Loucy (cell line): Measurements from ENCODE around the gene RNF7.

ENCODE experiments used
- H2AFZ ChIP-seq: fragments of 200-600 bp; sonication (generic); 2 replicates; pipeline ENCODE4 v1.6.0; 2016; ENCODE audit warnings: antibody characterized with exemption, mild to moderate bottlenecking, low read length, moderate library complexity
- H3F3A ChIP-seq: fragments of 200-600 bp; 2 replicates; pipeline ENCODE4 v1.6.0; 2016; ENCODE audit warnings: antibody characterized with exemption, low read depth, mild to moderate bottlenecking
- H3K27me3 ChIP-seq: fragments of 200-600 bp; sonication (generic); 2 replicates; pipeline ENCODE4 v1.6.1; 2014; ENCODE audit warnings: low read length, mild to moderate bottlenecking; ENCODE audit not compliant: insufficient read depth, poor library complexity, severe bottlenecking
- H3K36me3 ChIP-seq: fragments of 200-600 bp; sonication (generic); 2 replicates; pipeline ENCODE4 v1.6.1; 2016; ENCODE audit warnings: low read length; ENCODE audit not compliant: insufficient read depth
- H3K4me1 ChIP-seq: fragments of 200-600 bp; sonication (generic); 2 replicates; pipeline ENCODE4 v1.5.1; 2014; ENCODE audit warnings: low read length, mild to moderate bottlenecking; ENCODE audit not compliant: insufficient read depth, poor library complexity, severe bottlenecking
- H3K4me2 ChIP-seq: fragments of 200-600 bp; sonication (generic); 2 replicates; pipeline ENCODE4 v1.6.0; 2014; ENCODE audit warnings: antibody characterized with exemption, low read length, low read depth, mild to moderate bottlenecking; ENCODE audit not compliant: poor library complexity, severe bottlenecking
- H3K4me3 ChIP-seq: fragments of 200-600 bp; sonication (generic); 2 replicates; pipeline ENCODE4 v1.5.1; 2014; ENCODE audit warnings: low read length, mild to moderate bottlenecking, mixed read lengths; ENCODE audit not compliant: poor library complexity, severe bottlenecking
- H3K79me2 ChIP-seq: fragments of 200-600 bp; sonication (generic); 2 replicates; pipeline ENCODE4 v1.6.1; 2014; ENCODE audit warnings: low read length; ENCODE audit not compliant: insufficient read depth
- H3K9ac ChIP-seq: fragments of 200-600 bp; sonication (generic); 2 replicates; pipeline ENCODE4 v1.6.0; 2014; ENCODE audit warnings: mild to moderate bottlenecking, low read depth, low read length, moderate library complexity; ENCODE audit not compliant: poor library complexity, severe bottlenecking
- H3K9me2 ChIP-seq: fragments of 200-600 bp; sonication (generic); replicated peaks from 2 replicates; pipeline ENCODE4 v1.6.1; 2016; ENCODE audit warnings: low read depth, low read length, mixed read lengths
- H3K9me3 ChIP-seq: fragments of 200-600 bp; sonication (generic); 2 replicates; pipeline ENCODE4 v1.6.1; 2014; ENCODE audit warnings: mild to moderate bottlenecking, antibody characterized with exemption, low read length, low read depth; ENCODE audit not compliant: insufficient read depth
- H4K20me1 ChIP-seq: fragments of 200-600 bp; sonication (generic); 2 replicates; pipeline ENCODE4 v1.6.0; 2014; ENCODE audit warnings: antibody characterized with exemption, low read length, mild to moderate bottlenecking; ENCODE audit not compliant: insufficient read depth, poor library complexity, severe bottlenecking
- EZH2phosphoT487 ChIP-seq: fragments of 200-600 bp; IDR thresholded peaks from 2 replicates; pipeline ENCODE4 v1.6.1; 2018; ENCODE audit warnings: antibody characterized with exemption, mild to moderate bottlenecking, moderate library complexity, borderline replicate concordance
- TF ChIP-seq, protein P1 (sequence below): fragments of 200-600 bp; sonication (generic); conservative IDR thresholded peaks from 2 replicates; pipeline ENCODE4 v1.5.1; 2014; ENCODE audit warnings: mild to moderate bottlenecking, antibody characterized with exemption, low read length

Gene RNF7

DNA sequence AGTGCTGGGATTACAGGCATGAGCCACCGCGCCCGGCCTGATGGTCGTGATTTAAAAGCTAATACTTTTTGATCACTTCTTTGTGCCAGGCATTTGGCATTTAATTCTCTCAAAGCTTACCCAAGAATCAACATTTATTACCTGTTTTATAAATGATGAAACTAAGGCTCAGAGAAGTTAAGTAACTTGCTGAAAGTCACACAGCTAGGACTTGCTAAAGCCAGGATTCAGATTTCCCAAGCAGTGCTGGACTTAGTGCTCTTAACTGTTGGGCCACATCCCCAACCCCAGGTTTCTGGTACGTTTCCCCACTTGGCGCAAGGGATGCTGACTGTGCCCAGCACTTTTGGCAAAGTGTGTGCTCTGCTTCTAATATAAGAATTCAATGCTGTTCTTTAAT lies 35.6 kb downstream of the RNF7 start:
- Histone ChIP-seq H3K9me3 (no peaks in the 10 kb centered on the region), H3K27me3 (no peaks in the 10 kb centered on the region), H3F3A (no peaks in the 10 kb centered on the region), H3K9me2 (no peaks in the 10 kb centered on the region), H3K4me2 (no peak overlapping the region), H3K9ac (no peak overlapping the region), H3K36me3 (no peaks in the 10 kb centered on the region), H3K4me1 (no peaks in the 10 kb centered on the region), H2AFZ (no peak overlapping the region), H4K20me1 (no peaks in the 10 kb centered on the region), H3K79me2 (no peaks in the 10 kb centered on the region), H3K4me3 (no peak overlapping the region)
- TF ChIP-seq, protein P1, sequence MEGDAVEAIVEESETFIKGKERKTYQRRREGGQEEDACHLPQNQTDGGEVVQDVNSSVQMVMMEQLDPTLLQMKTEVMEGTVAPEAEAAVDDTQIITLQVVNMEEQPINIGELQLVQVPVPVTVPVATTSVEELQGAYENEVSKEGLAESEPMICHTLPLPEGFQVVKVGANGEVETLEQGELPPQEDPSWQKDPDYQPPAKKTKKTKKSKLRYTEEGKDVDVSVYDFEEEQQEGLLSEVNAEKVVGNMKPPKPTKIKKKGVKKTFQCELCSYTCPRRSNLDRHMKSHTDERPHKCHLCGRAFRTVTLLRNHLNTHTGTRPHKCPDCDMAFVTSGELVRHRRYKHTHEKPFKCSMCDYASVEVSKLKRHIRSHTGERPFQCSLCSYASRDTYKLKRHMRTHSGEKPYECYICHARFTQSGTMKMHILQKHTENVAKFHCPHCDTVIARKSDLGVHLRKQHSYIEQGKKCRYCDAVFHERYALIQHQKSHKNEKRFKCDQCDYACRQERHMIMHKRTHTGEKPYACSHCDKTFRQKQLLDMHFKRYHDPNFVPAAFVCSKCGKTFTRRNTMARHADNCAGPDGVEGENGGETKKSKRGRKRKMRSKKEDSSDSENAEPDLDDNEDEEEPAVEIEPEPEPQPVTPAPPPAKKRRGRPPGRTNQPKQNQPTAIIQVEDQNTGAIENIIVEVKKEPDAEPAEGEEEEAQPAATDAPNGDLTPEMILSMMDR: no peak
- TF ChIP-seq EZH2phosphoT487: no peak

DNA sequence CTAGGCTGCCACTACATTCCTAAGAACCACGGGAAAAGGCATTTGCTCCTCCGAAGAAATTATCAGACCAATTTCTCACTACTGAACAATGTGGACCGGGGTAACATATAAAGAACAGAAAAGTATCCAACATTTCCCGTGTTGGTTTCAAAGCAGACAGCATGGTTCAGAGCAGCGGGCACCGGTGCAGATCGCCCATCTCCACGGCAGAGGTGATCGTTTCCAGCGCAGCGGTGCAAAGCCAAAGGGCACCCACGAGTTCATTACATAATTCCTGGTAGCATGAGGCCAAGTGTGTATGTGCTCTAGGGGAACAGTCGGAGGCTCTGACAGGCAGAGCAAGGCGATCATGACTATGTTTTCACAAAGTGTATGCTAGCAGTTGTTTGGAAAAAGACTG lies 38.3 kb downstream of the RNF7 start:
- H2AFZ ChIP-seq: no peak overlapping the region
- no peak overlapping the region for H3K4me2 ChIP-seq
- H3K9me2 ChIP-seq: no peaks in the 10 kb centered on the region
- no peaks in the 10 kb centered on the region for H3K4me1 ChIP-seq
- H4K20me1 ChIP-seq: no peaks in the 10 kb centered on the region
- H3K9me3 ChIP-seq: no peaks in the 10 kb centered on the region
- H3K9ac ChIP-seq: no peak overlapping the region
- H3K27me3 ChIP-seq: no peaks in the 10 kb centered on the region
- no peaks in the 10 kb centered on the region for H3K36me3 ChIP-seq
- no peak overlapping the region for H3K4me3 ChIP-seq
- no peaks in the 10 kb centered on the region for H3K79me2 ChIP-seq
- no peak for TF ChIP-seq EZH2phosphoT487
- TF ChIP-seq, protein P1: no peak
- H3F3A ChIP-seq: no peaks in the 10 kb centered on the region

DNA sequence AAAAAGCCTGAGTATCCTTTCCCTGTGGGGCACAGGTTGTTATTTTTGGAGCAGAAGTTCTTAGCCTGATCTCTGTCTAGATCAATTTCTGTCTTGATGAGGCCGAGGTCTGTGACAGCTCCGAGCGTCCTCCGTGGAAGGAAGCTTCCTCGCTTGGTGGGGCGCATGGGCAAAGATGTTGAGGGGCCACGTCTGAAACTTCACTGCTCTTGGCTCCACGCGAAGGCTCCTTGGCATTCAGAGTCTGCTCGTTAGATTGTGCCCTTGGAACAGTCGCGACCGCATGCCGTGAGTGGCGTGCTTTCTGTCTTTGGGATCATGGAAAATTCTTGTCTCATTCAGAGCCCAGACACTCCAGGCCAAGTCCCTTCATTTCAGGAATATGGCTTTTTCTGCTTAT lies 38.8 kb downstream of the RNF7 start:
- Histone ChIP-seq H2AFZ (no peak overlapping the region), H3K9me2 (no peaks in the 10 kb centered on the region), H3F3A (no peaks in the 10 kb centered on the region)

More for the DNA sequence above, 38.8 kb downstream of the RNF7 start:
- H3K79me2 ChIP-seq: no peaks in the 10 kb centered on the region
- no peaks in the 10 kb centered on the region for H3K36me3 ChIP-seq
- TF ChIP-seq EZH2phosphoT487: no peak
- TF ChIP-seq, protein P1: no peak
- no peaks in the 10 kb centered on the region for H3K9me3 ChIP-seq
- no peaks in the 10 kb centered on the region for H3K4me1 ChIP-seq
- no peak overlapping the region for H3K9ac ChIP-seq
- no peak overlapping the region for H3K4me3 ChIP-seq
- H4K20me1 ChIP-seq: no peaks in the 10 kb centered on the region
- no peak overlapping the region for H3K4me2 ChIP-seq
- H3K27me3 ChIP-seq: no peaks in the 10 kb centered on the region
